Cardiac muscle cell (in vitro differentiated cells and primary cell): ENCODE data around the gene CBX4. TPM values are rescaled to one million over a fixed set of nuclear protein-coding genes. Genes with fewer than 3 reads are reported as not detected.

Experiments used
- DNase-seq, 2 donors: peaks; one replicate each; pipeline versions ENCODE4 v3.0.0 to v3.0.0-alpha.2; 2010 to 2017; ENCODE audit warnings: low read depth in 1 of 2, low spot score in 1 of 2
- H3K27ac ChIP-seq: fragments of 200-600 bp; sonication (generic); 2 replicates; pipeline ENCODE4 v1.5.1; 2016
- H3K27me3 ChIP-seq: fragments of 200-600 bp; sonication (generic); 2 replicates; pipeline ENCODE4 v1.6.0; 2016; ENCODE audit warnings: control low read depth
- H3K36me3 ChIP-seq: fragments of 200-600 bp; sonication (generic); 2 replicates; pipeline ENCODE4 v1.5.1; 2016; ENCODE audit warnings: control low read depth
- H3K4me1 ChIP-seq: fragments of 200-600 bp; sonication (generic); 2 replicates; pipeline ENCODE4 v1.8.1; 2017; ENCODE audit warnings: low read depth, mild to moderate bottlenecking, mixed run types
- H3K4me3 ChIP-seq: fragments of 200-600 bp; sonication (generic); 2 replicates; pipeline ENCODE4 v1.5.1; 2016; ENCODE audit warnings: mild to moderate bottlenecking
- H3K9me3 ChIP-seq: fragments of 200-600 bp; sonication (generic); 2 replicates; pipeline ENCODE4 v1.5.1; 2017; ENCODE audit warnings: low read depth, mild to moderate bottlenecking, control low read depth
- CTCF ChIP-seq: IDR thresholded peaks from 2 replicates; pipeline ENCODE4 v1.5.1; 2012; ENCODE audit warnings: low read depth, mild to moderate bottlenecking, low read length
- polyA plus RNA-seq: library from polyadenylated mRNA; unstranded; fragments of >200 nt; fragmentation: Nextera tagmentation; extraction: Ambion mirVana; gene quantifications from 2 replicates; pipeline ENCODE4 v1.2.1, GENCODE V29; 2016
- total RNA-seq: library from RNA; depleted of rRNA; stranded (reverse); fragments of >200 nt; gene quantifications from 2 replicates; pipeline ENCODE4 v1.2.3, GENCODE V29; 2016

The CBX4 gene
- total and polyA plus RNA-seq, 2 experiments from 2014 or later, result 43.6 to 91.6 TPM

- H3K9me3 ChIP-seq, result no peaks in the 10 kb centered on the region
- no peaks in the 10 kb centered on the region for H3K36me3 ChIP-seq
- no peak overlapping the region for H3K4me3 ChIP-seq
- peaks cover 28% of the 10 kb centered on the region for H3K4me1 ChIP-seq
- H3K27me3 ChIP-seq, result peaks cover 80% of the 10 kb centered on the region
- no peak overlapping the region for H3K27ac ChIP-seq
- TF ChIP-seq CTCF, result no peak
- DNase-seq, result no peak
These were observed 48.2 kb downstream of the CBX4 start for GRCh38 chr17:79790805-79791734.

- H3K36me3 ChIP-seq, result peaks cover 2% of the 10 kb centered on the region
- H3K4me1 ChIP-seq, result peaks cover 29% of the 10 kb centered on the region
- peak overlapping the region; percentile 17 for H3K4me3 ChIP-seq
- no peaks in the 10 kb centered on the region for H3K9me3 ChIP-seq
- peaks cover 71% of the 10 kb centered on the region for H3K27me3 ChIP-seq
- H3K27ac ChIP-seq, result no peak overlapping the region
- DNase-seq, result peak; percentile 39 to 71
- TF ChIP-seq CTCF, result peak; percentile 75
These were observed 49.1 kb downstream of the CBX4 start for GRCh38 chr17:79789943-79790804.

- no peaks in the 10 kb centered on the region for H3K9me3 ChIP-seq
- TF ChIP-seq CTCF, result no peak
- peak in 1 of 2 donors; percentile 69 for DNase-seq
These were observed 50.0 kb downstream of the CBX4 start for GRCh38 chr17:79788989-79789942.

GRCh38 chr17:79788455-79788854, 50.8 kb downstream of the CBX4 start:
- Histone ChIP-seq H3K27ac (no peak overlapping the region), H3K27me3 (peaks cover 59% of the 10 kb centered on the region), H3K36me3 (peaks cover 11% of the 10 kb centered on the region), H3K4me3 (no peak overlapping the region), H3K4me1 (peaks cover 17% of the 10 kb centered on the region), H3K9me3 (no peaks in the 10 kb centered on the region)
- no peak for DNase-seq
- no peak for TF ChIP-seq CTCF

More at GRCh38 chr17:79788989-79789942, 50.0 kb downstream of the CBX4 start:
- no peak overlapping the region for H3K27ac ChIP-seq
- H3K36me3 ChIP-seq, result peaks cover 7% of the 10 kb centered on the region
- peaks cover 26% of the 10 kb centered on the region for H3K4me1 ChIP-seq
- peak overlapping the region; percentile 17 for H3K4me3 ChIP-seq
- H3K27me3 ChIP-seq, result peaks cover 63% of the 10 kb centered on the region
